HG03442 (cell line): ENCODE data around the gene OLIG1.

Experiments
- ATAC-seq: cut with Tn5 transposase; IDR thresholded peaks from one replicate; pipeline ENCODE4 v1.9.1; 2021; ENCODE audit warnings: mild to moderate bottlenecking, moderate library complexity; ENCODE audit not compliant: unreplicated experiment

OLIG1 gene

GRCh38 chr21:33059380-33059841 is 10.5 kb upstream of the OLIG1 start:
- ATAC-seq: no peak

GRCh38 chr21:33061233-33061632 is 8.7 kb upstream of the OLIG1 start:
- no peak for ATAC-seq

DNA sequence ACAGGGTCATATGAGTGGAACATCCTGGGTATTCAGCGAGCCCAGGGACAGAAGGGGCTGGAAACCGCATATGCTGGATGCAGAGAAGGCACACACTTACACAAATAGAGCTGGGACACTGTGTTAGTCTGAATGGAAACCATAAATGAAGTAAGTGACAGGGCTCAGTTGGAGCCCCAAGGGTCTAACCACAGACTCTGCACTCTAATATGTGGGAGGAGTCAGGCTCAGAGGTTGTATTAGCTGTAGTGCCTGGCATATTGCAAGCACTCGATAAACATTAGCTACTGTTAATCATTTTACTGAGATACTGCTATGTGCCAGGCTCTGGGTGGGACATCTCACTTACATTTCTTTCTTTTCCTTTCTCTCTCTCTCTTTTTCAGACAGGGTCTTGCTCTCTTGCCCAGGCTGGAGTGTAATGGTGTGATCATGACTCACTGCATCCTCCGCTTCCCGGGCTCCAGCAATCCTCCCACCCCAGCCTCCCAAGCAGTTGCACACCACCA is 6.5 kb upstream of the OLIG1 start:
- no peak for ATAC-seq

DNA sequence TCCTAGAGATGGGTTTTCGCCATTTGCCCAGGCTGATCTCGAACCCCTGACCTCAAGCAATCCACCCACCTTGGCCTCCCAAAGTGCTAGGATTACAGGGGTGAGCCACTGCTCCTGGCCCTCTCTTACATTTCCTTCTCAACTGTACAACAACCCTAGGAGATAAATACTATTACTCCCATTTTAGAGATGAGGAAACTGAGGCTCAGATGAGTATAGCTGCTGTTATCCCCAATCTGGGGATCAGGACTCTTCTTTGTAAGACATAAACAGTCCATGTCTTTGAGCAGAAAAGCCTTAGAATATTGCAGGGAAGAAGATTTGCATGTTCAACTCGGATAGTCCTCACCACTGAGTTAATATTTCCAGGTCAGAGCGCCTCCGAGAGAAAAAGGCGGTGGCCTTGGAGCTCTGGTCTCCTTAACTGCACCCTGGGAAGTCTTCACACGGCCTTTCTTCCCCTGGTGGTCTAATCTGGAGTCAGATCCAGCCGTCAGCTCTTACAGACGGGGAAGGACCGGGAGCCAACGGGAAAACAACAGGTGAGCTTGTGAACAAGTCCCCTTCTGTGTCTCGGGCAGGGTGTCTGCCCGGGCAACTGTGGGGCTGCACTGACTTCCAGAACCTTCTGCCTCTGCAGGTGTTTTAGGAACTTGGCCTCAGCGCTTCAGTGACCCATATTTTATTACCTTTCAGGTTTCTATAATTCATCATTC is 5.9 kb upstream of the OLIG1 start:
- ATAC-seq: no peak

- ATAC-seq: no peak
These were observed 5.1 kb upstream of the OLIG1 start for GRCh38 chr21:33064623-33065390.

DNA sequence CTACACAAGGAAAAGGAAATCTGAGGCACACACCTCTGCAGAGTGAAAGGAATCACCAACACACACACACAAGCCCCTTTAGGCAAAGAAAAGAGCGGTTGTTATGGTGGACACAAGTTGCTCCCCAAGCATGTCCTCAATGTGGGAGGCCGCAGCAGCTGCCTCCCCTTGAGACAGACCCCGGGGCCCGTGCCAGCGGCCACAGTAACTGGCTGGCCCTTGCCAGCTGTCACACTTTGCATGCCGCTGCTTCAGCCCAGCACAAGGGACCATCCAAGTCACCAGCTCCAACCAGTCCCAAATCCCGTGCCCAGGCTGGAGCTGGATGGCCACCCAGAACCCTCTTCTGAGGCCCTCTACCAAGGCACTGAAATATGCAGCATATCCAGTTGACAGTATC is 2.9 kb upstream of the OLIG1 start:
- ATAC-seq: no peak

- no peak for ATAC-seq
These were observed 2.5 kb upstream of the OLIG1 start for GRCh38 chr21:33067457-33067856.

- no peak for ATAC-seq
These were observed 698 bp upstream of the OLIG1 start for GRCh38 chr21:33069243-33069642.

DNA sequence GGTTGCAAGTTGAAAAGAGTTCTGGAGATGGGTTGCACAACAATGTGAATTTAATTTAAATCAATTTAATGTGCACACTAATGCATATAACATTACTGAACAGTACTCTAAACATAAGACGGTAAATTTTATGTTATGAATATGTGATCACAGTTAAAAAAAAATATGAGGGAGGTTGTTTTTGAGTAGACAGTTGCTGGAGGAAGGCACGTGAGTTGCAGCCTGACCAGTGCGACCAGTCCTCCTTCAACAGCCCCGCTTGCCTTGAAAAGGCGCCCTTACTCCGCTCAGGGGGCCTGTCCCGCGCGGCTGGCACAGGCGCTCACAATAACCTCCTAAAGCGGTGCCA is 322 bp upstream of the OLIG1 start:
- ATAC-seq: no peak

DNA sequence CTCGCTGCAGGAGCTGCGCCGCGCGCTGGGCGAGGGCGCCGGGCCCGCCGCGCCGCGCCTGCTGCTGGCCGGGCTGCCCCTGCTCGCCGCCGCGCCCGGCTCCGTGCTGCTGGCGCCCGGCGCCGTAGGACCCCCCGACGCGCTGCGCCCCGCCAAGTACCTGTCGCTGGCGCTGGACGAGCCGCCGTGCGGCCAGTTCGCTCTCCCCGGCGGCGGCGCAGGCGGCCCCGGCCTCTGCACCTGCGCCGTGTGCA is 730 bp downstream of the OLIG1 start:
- ATAC-seq: no peak

DNA sequence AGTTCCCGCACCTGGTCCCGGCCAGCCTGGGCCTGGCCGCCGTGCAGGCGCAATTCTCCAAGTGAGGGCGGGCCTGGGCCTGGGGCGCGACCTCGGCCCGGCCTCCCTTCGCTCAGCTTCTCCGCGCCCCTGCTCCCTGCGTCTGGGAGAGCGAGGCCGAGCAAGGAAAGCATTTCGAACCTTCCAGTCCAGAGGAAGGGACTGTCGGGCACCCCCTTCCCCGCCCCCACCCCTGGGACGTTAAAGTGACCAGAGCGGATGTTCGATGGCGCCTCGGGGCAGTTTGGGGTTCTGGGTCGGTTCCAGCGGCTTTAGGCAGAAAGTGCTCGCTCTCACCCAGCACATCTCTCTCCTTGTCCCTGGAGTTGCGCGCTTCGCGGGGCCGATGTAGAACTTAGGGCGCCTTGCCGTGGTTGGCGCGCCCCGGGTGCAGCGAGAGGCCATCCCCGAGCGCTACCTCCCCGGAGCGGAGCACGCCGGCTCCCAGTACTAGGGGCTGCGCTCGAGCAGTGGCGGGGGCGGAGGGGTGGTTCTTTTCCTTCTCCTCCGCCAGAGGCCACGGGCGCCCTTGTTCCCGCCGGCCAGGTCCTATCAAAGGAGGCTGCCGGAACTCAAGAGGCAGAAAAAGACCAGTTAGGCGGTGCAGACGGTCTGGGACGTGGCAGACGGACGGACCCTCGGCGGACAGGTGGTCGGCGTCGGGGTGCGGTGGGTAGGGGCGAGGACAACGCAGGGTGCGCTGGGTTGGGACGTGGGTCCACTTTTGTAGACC is 1.2 kb downstream of the OLIG1 start:
- no peak for ATAC-seq

DNA sequence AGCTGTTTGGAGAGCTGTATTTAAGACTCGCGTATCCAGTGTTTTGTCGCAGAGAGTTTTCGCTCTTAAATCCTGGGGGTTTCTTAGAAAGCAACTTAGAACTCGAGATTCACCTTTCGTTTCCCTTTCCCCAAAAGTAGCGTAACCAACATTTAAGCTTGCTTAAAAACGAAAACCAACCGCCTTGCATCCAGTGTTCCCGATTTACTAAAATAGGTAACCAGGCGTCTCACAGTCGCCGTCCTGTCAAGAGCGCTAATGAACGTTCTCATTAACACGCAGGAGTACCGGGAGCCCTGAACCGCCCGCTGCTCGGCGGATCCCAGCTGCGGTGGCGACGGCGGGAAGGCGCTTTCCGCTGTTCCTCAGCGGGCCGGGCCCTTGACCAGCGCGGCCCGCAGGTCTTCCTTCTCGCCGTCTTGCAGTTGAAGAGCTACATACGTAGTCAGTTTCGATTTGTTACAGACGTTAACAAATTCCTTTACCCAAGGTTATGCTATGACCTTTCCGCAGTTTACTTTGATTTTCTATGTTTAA is 1.9 kb downstream of the OLIG1 start:
- no peak for ATAC-seq

DNA sequence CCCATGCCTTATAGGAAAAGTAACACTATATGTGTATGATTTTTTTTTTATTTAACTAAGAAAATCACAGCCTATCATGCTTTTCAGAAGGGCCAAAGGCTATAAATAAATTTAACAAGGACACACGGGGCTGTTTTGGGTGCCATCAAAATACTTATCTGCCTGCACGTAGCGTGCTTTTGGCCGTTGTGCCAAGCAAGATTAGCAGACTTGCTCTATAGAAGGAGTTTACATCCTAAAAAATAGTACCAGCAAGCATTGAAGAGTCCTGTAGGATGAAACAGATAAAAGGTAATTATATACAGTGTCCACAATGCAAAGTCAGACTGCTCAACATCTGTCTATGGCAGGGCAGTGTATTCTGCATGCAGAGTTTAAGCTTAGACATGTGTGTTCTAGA is 3.7 kb downstream of the OLIG1 start:
- ATAC-seq: no peak

DNA sequence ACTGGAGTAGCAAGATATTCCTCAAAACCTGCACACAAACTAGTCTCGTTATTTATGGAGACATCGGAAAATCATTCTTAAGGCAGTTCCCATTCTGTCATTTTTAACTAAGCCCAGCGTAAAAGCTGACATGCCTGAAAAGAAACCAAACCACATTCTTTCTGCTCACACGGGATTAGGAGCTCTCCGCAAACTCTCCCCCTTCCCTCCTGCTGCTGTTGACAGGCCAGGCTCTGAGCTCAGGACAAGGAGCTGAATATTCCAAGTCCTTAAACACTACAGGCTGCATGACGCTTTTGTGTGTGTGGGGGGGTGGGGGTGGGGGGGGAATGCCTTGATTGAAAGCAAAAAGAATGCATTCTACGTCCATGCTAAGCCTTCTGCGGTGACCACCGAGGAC is 5.2 kb downstream of the OLIG1 start:
- ATAC-seq: no peak

- ATAC-seq: no peak
These were observed 5.8 kb downstream of the OLIG1 start for GRCh38 chr21:33075596-33076195.

DNA sequence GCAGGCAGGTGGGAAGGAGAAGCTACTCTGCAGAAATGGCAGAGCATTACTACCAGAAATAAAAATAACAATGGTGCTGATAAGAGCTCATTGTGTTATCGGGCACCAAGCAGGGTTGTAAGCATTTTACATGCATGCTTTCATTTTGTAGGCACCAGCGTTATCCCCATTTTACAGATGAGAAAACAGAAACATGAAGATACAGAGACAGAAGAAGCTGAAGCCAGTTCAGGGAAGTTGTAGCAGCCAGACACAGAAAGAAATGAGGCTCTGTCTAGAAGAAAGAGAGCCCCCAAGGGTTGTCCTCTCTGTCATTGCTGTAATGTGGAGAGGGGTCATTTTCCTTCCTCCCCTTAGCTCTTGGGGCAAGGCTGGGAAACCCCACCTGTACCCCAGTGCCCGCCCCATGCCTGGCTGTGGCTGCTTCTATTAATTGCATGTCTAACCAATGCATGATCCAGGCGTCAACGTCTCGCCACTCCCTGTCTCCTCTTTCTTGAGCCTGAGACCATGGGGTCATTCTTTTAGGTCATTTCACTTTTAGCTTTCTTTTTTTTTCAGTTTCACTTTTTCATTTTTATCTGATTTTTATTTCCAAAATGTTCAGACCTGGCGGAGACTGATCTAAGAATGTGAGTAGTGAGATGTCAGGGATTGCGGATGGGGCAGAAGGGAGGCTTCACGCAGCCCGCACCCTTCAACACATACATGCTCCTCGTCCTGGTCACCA is 6.8 kb downstream of the OLIG1 start:
- no peak for ATAC-seq

DNA sequence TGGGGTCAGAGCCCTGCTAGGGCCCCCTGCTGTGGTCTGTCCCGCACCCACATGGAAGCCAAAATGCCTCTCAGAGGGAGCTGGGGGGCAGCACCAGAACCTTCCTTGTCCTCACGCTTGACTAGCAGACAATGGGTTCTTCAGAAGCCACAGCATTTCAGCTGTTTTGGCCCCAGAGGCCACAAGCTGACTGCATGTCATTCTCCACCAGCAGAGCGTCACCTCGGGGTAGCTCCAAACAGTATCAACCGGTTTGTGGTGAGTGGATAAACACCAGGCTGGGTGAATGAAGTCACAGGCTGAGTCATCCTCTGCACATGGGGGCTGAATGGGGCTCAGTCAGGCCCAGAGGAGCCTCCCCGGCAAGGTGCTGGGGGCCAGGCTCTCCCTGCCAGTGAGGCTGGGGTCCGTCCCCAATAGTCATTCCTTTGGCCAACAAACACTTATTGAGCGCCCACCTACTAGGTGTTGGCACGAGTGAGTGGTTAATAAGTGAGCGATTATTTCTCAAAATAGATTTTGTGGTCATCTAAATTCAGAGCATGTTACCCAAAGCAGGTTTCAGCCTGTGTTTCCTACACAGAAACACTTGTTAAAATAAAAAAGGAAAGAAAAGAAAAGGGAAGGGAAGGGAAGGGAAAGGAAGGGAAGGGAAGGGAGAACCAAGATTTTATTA is 9.1 kb downstream of the OLIG1 start:
- peak; percentile 94 for ATAC-seq

DNA sequence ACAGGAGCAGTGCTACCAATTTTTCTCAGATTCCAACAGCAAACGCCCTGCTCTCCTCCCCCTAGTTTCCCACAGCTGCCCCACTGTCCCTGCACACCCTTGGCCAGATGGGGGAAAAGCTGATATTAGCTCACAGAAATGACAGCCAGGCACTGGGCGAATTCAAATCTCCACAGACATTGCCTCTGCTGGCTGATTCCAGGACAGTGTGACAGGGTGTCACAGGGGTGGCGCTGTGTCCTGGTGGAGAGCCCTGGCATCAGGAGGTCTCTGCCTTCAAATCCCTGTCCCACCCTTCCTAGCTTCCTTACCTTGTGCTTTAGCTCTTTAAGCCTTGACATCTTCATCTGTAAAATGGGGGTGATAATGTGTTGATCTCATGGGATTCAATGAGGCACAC is 10.4 kb downstream of the OLIG1 start:
- ATAC-seq: no peak

GRCh38 chr21:33080776-33081175 is 10.8 kb downstream of the OLIG1 start:
- ATAC-seq: no peak

DNA sequence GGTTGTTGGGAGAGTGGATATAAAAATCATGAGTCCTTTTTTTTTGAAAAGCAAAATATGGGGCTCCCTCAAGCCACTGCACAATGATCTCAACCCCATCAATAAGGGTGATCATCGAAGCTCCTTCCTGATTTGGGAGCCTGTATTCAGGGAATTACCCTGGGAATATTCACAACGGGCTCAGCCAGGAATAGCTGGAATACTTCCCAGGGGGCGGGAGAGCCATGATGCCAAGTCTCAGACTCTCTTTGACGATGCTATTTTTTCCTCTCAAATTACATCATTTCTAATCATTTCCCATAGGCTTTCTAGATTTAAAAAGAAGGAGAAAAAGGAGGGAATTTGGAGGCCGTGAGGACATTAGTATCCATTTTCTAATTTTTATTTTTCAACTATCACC is 18.4 kb downstream of the OLIG1 start:
- no peak for ATAC-seq
